GM12878 (cell line): Measurements from ENCODE around the gene SOS1. TPM values are rescaled to one million over a fixed set of nuclear protein-coding genes. Genes with fewer than 3 reads are reported as not detected.

Experiments
- ATAC-seq: fragments of 200-7000 bp; cut with Tn5 transposase; 3 replicates; pipeline ENCODE4 v1.9.1; 2020; ENCODE audit warnings: mild to moderate bottlenecking, moderate library complexity
- BruUV-seq: library from RNA; stranded (reverse); fragments of 400-500 nt; replicated peaks from 2 replicates; lab custom pipeline; 2021; lab: Mats Ljungman, UMichigan
- CTCF ChIA-PET: fragments of 300-600 bp; sonication (Branson Sonifier 250); formaldehyde crosslinking; extraction: SDS; loops from one replicate; lab custom pipeline; 2021; ENCODE audit warnings: inconsistent platforms; lab: Yijun Ruan, JAX
- POLR2A ChIA-PET: fragments of 350-600 bp; formaldehyde crosslinking; extraction: SDS; loops from one replicate; lab custom pipeline; 2021; ENCODE audit warnings: inconsistent platforms; lab: Charles Lee
- RAD21 ChIA-PET: fragments of 300-600 bp; sonication (Branson Sonifier 250); formaldehyde crosslinking; loops from one replicate; lab custom pipeline; 2023; ENCODE audit warnings: antibody characterized with exemption; ENCODE audit not compliant: unreplicated experiment; lab: Charles Lee
- SMC1A ChIA-PET: fragments of 300-600 bp; sonication (Branson Sonifier 250); formaldehyde crosslinking; loops from one replicate; lab custom pipeline; 2023; ENCODE audit not compliant: unreplicated experiment, uncharacterized antibody; lab: Charles Lee
- DNase-seq: peaks from one replicate; pipeline ENCODE4 v3.0.0-alpha.2; 2011; ENCODE audit warnings: low read depth, low spot score
- FAIRE-seq: peaks from 3 replicates; lab custom pipeline; 2011; peaks lifted over from hg19 to GRCh38; lab: Jason Lieb, UNC
- H2AFZ ChIP-seq: 2 replicates; pipeline ENCODE4 v1.6.0; 2011; ENCODE audit warnings: low read depth, low read length, control low read depth; ENCODE audit not compliant: control insufficient read depth
- H3K27ac ChIP-seq: 2 replicates; pipeline ENCODE4 v1.5.1; 2011; ENCODE audit warnings: control low read depth; ENCODE audit not compliant: control insufficient read depth, insufficient read depth
- H3K27me3 ChIP-seq, 2 experiments: replicated peaks in 1 of 2; 2 replicates each; pipeline versions ENCODE4 v1.6.0 to v1.6.1; 2011; ENCODE audit warnings: low read length in 1 of 2; ENCODE audit not compliant: control insufficient read depth in 2 of 2, insufficient read depth in 2 of 2
- H3K36me3 ChIP-seq, 2 experiments: 2 replicates each; pipeline ENCODE4 v1.5.1; 2011; ENCODE audit warnings: low read length in 1 of 2; ENCODE audit not compliant: control insufficient read depth in 2 of 2, insufficient read depth in 2 of 2
- H3K4me1 ChIP-seq: 2 replicates; pipeline ENCODE4 v1.6.1; 2011; ENCODE audit warnings: mild to moderate bottlenecking, low read length, moderate library complexity, mixed read lengths; ENCODE audit not compliant: control insufficient read depth, insufficient read depth
- H3K4me2 ChIP-seq: 2 replicates; pipeline ENCODE4 v1.6.0; 2011; ENCODE audit warnings: control low read depth; ENCODE audit not compliant: control insufficient read depth, insufficient read depth
- H3K4me3 ChIP-seq: fragments of 200-600 bp; sonication (generic); 2 replicates; pipeline ENCODE4 v1.5.1; 2016
- H3K79me2 ChIP-seq: 2 replicates; pipeline ENCODE4 v1.6.0; 2011; ENCODE audit warnings: low read length; ENCODE audit not compliant: control insufficient read depth, insufficient read depth
- H3K9ac ChIP-seq: 2 replicates; pipeline ENCODE4 v1.8.0; 2011; ENCODE audit warnings: low read length, control low read depth, mixed read lengths; ENCODE audit not compliant: control insufficient read depth, insufficient read depth
- H3K9me3 ChIP-seq: replicated peaks from 3 replicates; pipeline ENCODE4 v1.5.1; 2011; ENCODE audit warnings: mild to moderate bottlenecking, low read length; ENCODE audit not compliant: control insufficient read depth, insufficient read depth
- H4K20me1 ChIP-seq: 2 replicates; pipeline ENCODE4 v1.6.0; 2011; ENCODE audit not compliant: control insufficient read depth, insufficient read depth
- CREB1 ChIP-seq: IDR thresholded peaks from 2 replicates; pipeline ENCODE4 v1.6.1; 2012; ENCODE audit warnings: low read depth, mild to moderate bottlenecking, inconsistent platforms
- MEF2B ChIP-seq: fragments of 450-650 bp; IDR thresholded peaks from 2 replicates; pipeline ENCODE4 v1.6.1; 2018; ENCODE audit warnings: mild to moderate bottlenecking, moderate library complexity; ENCODE audit not compliant: partially characterized antibody, poor library complexity, severe bottlenecking
- RELA ChIP-seq: fragments of 450-650 bp; IDR thresholded peaks from 2 replicates; pipeline ENCODE4 v1.8.0; 2014; ENCODE audit warnings: borderline replicate concordance; ENCODE audit not compliant: partially characterized antibody
- RELB ChIP-seq: fragments of 450-650 bp; IDR thresholded peaks from 2 replicates; pipeline ENCODE4 v1.6.1; 2017; ENCODE audit warnings: low read depth, mild to moderate bottlenecking, moderate library complexity
- RUNX3 ChIP-seq: IDR thresholded peaks from 2 replicates; pipeline ENCODE4 v1.6.1; 2012; ENCODE audit warnings: low read length, inconsistent platforms
- SIN3A ChIP-seq: IDR thresholded peaks from 2 replicates; pipeline ENCODE4 v1.6.1; 2012; ENCODE audit warnings: low read depth, low read length, improper control_type of control experiment
- STAT1 ChIP-seq: fragments of 450-650 bp; conservative IDR thresholded peaks from 2 replicates; pipeline ENCODE4 v1.6.1; 2014; ENCODE audit warnings: antibody characterized with exemption, mild to moderate bottlenecking
- TBL1XR1 ChIP-seq: IDR thresholded peaks from 2 replicates; pipeline ENCODE4 v1.6.1; 2012; ENCODE audit warnings: low read depth, low read length, improper control_type of control experiment
- TCF7 ChIP-seq: IDR thresholded peaks from 2 replicates; pipeline ENCODE4 v1.6.1; 2014; ENCODE audit warnings: antibody characterized with exemption, borderline replicate concordance
- YBX1 ChIP-seq: fragments of 450-650 bp; IDR thresholded peaks from 2 replicates; pipeline ENCODE4 v1.6.1; 2016; ENCODE audit warnings: antibody characterized with exemption
- ZNF592 ChIP-seq: fragments of 450-650 bp; IDR thresholded peaks from 2 replicates; pipeline ENCODE4 v1.6.1; 2017; ENCODE audit warnings: mild to moderate bottlenecking, moderate library complexity
- ZNF622 ChIP-seq: fragments of 450-650 bp; IDR thresholded peaks from 2 replicates; pipeline ENCODE4 v1.6.1; 2017; ENCODE audit warnings: mild to moderate bottlenecking, inconsistent platforms
- ZSCAN29 ChIP-seq: fragments of 450-650 bp; IDR thresholded peaks from 2 replicates; pipeline ENCODE4 v1.6.1; 2017; ENCODE audit warnings: mild to moderate bottlenecking, moderate library complexity
- in situ Hi-C: fragments of 300-500 bp; cut with MboI; formaldehyde crosslinking; loops from 9 replicates; pipeline ENCODE4 v1.14.3; 2018; ENCODE audit warnings: mixed read lengths
- intact Hi-C: fragments of 100-400 bp; cut with micrococcal nuclease; formaldehyde crosslinking; loops from one replicate; pipeline ENCODE4 v1.14.2; 2022; ENCODE audit not compliant: unreplicated experiment
- polyA plus RNA-seq, 11 experiments: library from polyadenylated mRNA; depleted of rRNA in 4 of 11; unstranded in 6 of 11; stranded (reverse) in 5 of 11; fragments of >200 nt; fragmentation: Nextera tagmentation in 4 of 11; fragmentation: Illumina TruSeq in 1 of 11; extraction: Ambion mirVana in 4 of 11; extraction: Trizol in 1 of 11; gene quantifications; 1 replicate in 1 of 11; 2 replicates in 10 of 11; pipeline versions ENCODE4 v1.2.1 to v1.2.3, GENCODE V29; 2011 to 2016; ENCODE audit warnings: inconsistent platforms in 2 of 11, missing spikeins in 2 of 11, low read depth in 1 of 11
- total RNA-seq, 4 experiments: library from RNA; depleted of rRNA in 3 of 4; stranded (reverse); fragments of >200 nt in 3 of 4; fragmentation: Illumina TruSeq in 1 of 4; extraction: Trizol in 1 of 4; gene quantifications; 2 replicates each; pipeline versions ENCODE4 v1.2.1 to v1.2.3, GENCODE V29; 2013 to 2021
- TF ChIP-seq, protein P1 (sequence below): IDR thresholded peaks from 2 replicates; pipeline ENCODE4 v1.6.1; 2012; ENCODE audit warnings: low read length, inconsistent platforms

The SOS1 gene
- total and polyA plus RNA-seq, 10 of the 15 experiments (the other 5 are each of a cell fraction or from before 2014, with no cell fraction given), result 2.1 to 24.1 (median 8.5) TPM

GRCh38 chr2:39068299-39069135, 52.3 kb downstream of the SOS1 start (continued):
- TF ChIP-seq MEF2B (no peak), ZNF622 (no peak)

- intact Hi-C loops (loop anchor here (5.0 kb wide), 1 partner anchor 667 kb away; no protein-coding TSS in a partner anchor), in situ Hi-C loops (loop anchor here (25.0 kb wide), 1 partner anchor 672 kb away; no protein-coding TSS in a partner anchor)
- ChIA-PET SMC1A (interaction anchor here (1.0 to 7.2 kb wide), 3 partner anchors 51 to 163 kb away, joined by 3 to 71 read pairs (median 5); no protein-coding TSS in a partner anchor), POLR2A (no interaction called here), RAD21 (interaction anchor here (1.0 to 1.3 kb wide), 2 partner anchors 55 to 118 kb away, joined by 3 read pairs; partner anchors contain the start of gene SOS1), CTCF (interaction anchor here (0.6 to 2.5 kb wide), 6 partner anchors 20 to 211 kb away, joined by 3 to 15 read pairs (median 6); no protein-coding TSS in a partner anchor)
- Histone ChIP-seq H3K4me1 (no peaks in the 10 kb centered on the region), H3K4me3 (no peak overlapping the region), H3K79me2 (no peaks in the 10 kb centered on the region; the same call in 1 of the 2 replicates), H4K20me1 (no peaks in the 10 kb centered on the region), H3K27me3 (no peaks in the 10 kb centered on the region), H3K9ac (no peak overlapping the region), H3K9me3 (no peaks in the 10 kb centered on the region), H3K4me2 (no peak overlapping the region), H2AFZ (no peak overlapping the region), H3K36me3 (peaks cover 0 to 2% of the 10 kb centered on the region in 2 experiments; a peak in 2 of 4 replicates), H3K27ac (no peak overlapping the region)
- FAIRE-seq (no peak), DNase-seq (no peak), ATAC-seq (no peak)
- BruUV-seq, result no TSS peak
- TF ChIP-seq SIN3A (no peak), TBL1XR1 (no peak), RELB (no peak), MEF2B (no peak), STAT1 (no peak), ZSCAN29 (no peak), ZNF592 (no peak), RUNX3 (no peak), TCF7 (no peak), YBX1 (no peak), RELA (no peak), CREB1 (no peak)
- TF ChIP-seq, protein P1, sequence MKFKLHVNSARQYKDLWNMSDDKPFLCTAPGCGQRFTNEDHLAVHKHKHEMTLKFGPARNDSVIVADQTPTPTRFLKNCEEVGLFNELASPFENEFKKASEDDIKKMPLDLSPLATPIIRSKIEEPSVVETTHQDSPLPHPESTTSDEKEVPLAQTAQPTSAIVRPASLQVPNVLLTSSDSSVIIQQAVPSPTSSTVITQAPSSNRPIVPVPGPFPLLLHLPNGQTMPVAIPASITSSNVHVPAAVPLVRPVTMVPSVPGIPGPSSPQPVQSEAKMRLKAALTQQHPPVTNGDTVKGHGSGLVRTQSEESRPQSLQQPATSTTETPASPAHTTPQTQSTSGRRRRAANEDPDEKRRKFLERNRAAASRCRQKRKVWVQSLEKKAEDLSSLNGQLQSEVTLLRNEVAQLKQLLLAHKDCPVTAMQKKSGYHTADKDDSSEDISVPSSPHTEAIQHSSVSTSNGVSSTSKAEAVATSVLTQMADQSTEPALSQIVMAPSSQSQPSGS, result no peak
Observed at GRCh38 chr2:39065616-39066015, 55.2 kb downstream of the SOS1 start.
